ENCODE data around the gene CHAC1. TPM values are rescaled to one million over a fixed set of nuclear protein-coding genes. Genes with fewer than 3 reads are reported as not detected.
A peak's percentile ranks its signal among the peaks of the same experiment; 100 is the strongest.

CHAC1 gene
- 1 to 10 TPM in 4 of 5 donors, under 1 TPM in 1; 0.73 to 1.5 (median 1.1) TPM for polyA plus RNA-seq (ENCODE audit: insufficient read depth in 1 of 5, insufficient read length in 5 of 5, low replicate concordance in 1 of 5)
- long read RNA-seq, donor 1, partial matches to known transcripts: 0 of 3 reads
- long read RNA-seq, donor 1, other reads (novel, unspliced or antisense): 0 of 3 reads
- long read RNA-seq, donor 2: 0 reads
- long read RNA-seq, donor 3: 0 reads
- long read RNA-seq, donor 4: 0 reads
- long read RNA-seq, donor 5: 0 reads
- long read RNA-seq, donor 6: 0 reads
- long read RNA-seq, donor 7: 0 reads
- long read RNA-seq, donor 8: 0 reads

DNA sequence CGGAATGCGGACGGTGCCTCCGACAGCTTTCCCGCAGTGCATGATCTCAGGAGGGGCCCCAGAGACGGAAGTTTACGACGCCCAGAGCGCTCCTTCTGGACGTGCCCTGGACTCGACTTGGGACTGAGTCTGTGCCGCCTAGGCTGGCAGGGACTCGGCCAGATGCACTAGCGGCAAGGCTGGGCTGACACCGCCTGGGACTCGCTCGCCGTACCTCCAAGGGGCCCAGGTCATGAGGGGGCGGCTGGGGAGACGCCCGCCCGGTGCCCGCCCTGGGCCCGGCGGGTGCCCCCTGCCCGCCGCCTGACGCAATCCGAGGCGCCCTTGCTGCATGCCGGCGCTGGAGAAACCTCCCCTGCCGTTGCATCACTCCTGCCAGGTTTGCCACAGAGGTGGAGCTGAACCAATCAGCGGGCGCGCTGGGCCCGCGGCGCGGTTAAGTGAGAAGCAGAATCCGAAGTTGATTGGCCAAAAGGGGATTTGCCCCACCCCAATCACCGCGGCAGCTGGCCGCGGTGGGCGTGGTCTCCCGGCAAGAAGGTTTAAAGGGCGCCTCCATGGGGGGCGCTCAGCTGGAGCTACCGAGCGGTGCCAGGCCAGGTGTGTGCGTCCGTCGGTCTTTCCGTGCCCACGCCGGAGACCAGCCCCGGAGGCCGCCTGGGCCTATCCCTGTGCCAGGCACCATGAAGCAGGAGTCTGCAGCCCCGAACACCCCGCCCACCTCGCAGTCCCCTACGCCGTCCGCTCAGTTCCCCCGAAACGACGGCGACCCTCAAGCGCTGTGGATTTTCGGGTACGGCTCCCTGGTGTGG is at the start of gene CHAC1:
Gene CHAC1, plus strand, starts transcription at position 571 of the 812 bp plus-strand sequence. Its CDS starts 113 bp downstream, at position 684.
- DNase-seq: peak; percentile 85 to 87

- DNase-seq: no peak
Observed at GRCh38 chr15:40904552-40905201, 48.6 kb upstream of the CHAC1 start.

GRCh38 chr15:40906091-40906990 is 46.9 kb upstream of the CHAC1 start:
- peak; percentile 83 for DNase-seq

DNA sequence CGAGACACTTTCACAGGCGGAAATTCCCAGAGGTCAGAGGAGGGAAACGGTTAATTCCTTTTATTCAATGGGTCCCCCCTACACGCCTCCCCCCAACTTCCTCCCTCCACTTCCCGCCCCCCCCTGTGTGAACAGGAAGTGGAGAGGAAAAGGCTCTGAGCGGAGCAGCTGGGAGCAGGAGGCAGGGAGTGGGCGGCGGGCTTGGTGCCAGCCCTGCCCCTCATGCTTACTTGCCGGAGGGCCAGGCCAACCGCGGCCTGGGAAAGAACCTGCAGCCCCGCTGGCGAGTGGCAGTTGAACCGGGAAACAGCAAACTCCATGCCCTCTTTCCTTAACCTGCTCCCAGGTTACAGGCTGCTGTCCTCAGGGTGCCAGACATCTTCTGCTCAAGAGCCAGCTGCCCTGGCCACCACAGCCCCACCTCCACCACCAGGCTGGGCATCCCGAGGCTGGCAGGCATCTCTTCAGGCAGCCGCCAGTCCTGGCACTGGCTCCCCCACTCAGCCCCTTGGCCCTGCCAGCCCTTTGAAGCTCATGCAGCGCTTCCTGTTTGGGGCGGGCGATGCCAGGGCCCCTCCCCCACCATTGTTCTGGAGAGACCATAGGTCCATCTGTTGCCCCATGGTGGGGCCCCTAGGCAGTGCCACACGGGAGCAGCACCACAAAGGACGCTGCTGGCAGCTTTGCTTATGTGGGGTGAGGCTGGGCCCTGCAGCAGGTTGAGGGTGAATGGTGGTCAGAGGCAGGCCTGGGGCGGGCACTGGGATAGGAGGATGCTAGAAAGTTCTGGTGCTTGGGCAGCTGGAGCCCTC is 46.1 kb upstream of the CHAC1 start:
- DNase-seq: no peak

DNA sequence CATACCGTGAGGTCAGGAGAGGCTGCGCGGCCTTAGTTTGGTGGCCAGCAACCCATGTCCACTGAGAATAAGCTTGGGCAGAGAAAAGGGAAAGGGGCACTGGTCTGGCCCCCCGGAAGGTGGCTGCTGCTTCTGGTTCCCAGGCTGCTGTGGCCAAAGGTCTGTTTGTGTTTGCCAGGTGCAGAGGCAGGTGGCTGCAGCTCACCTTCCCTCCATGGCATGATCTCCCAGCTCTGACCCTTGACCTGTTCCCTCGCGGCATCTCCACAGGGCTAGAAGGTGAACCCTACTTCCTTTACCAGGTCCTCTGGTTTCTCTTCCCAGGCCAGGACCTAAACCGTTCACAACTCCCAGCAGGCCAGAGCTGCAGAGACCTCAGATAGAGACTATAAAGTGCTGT is 45.2 kb upstream of the CHAC1 start:
- no peak for DNase-seq

DNA sequence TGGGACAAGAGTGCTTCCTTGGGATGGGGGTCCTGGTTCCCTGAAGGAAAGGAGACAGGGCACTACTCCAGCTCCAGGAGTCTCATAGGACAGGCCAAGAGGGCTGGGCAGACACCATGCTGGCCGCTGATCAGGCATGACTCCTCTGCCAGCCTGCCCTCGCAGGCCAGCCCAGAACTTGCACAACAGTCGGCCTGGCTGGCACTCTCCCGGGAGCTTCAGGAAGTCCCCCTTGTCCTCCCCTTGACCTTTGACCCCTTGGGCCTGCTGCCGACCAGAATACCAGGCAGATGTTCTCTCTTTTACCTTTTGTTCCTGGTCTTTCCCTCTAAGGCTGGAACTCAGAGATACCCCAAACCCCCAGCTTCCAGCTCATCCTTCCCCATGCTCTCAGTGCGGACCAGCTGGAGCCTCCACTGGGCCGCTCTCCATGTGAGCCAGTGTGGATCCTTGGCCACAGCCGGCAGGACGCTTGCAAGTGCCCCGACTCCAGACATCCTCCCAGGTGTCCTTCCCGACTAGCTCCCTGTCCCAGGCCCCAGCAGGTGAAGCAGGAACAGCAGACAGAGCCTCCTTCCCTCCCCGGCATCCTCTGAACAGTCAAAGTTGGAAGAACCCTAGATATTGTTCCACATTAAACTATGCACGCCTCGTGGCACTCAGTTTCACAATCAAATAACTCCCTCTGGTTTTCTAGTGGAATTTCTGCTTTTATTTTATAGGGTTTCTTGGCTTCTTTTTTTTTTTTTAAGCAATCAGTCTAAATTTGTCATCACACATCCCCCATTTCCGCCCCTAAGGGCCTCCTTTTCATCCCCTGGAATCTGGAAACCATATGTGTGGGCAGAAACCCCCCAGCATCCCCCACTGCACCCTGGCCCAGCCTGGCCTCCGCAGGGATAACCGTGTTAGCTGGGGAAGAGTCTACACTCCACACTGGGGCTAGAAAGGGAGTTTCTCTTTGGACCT is 43.3 kb upstream of the CHAC1 start:
- no peak for DNase-seq

- no peak for DNase-seq
Observed at GRCh38 chr15:40911141-40911540, 42.1 kb upstream of the CHAC1 start.

DNA sequence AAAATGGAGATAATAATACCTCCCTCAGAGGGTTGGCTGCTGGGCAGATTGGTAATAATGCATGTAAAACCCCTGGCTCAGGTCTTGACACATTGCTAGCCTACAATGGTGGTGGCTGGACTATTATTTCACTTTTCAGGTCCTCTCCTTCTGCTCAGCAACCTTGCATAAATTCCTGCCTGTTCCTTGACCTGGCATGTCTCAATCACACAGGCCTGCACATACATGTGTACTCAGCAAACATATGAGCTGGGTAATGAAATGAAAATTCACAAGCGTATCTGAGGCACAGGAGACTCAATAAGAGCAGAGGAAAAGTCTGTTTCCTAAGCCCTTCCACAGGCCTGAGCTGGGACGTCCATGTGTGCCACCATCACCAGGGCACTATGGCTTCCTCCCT is 41.6 kb upstream of the CHAC1 start:
- no peak for DNase-seq

DNA sequence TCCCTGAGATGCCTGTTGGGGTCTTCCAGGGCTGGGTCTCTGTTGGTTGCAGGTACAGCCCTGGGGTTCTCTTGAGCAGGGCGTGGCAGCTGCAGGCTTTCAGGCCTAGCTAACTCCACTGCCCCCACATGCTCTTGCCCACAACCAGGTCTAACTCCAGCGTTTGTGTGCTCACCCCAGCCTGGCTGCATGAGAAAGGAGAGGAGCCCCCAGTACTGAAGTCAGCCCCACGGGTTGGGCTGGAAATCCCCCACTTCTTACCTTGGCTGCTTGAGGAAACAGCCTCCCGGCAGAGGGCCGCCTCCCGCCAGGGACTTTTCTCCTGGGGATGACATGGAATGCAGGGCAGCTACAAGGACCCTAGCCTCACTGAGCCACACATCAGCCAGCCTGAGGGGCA is 40.8 kb upstream of the CHAC1 start:
- no peak for DNase-seq

- DNase-seq: no peak
Observed at GRCh38 chr15:40914013-40914412, 39.3 kb upstream of the CHAC1 start.

GRCh38 chr15:40914486-40914885 is 38.8 kb upstream of the CHAC1 start:
- no peak for DNase-seq

- DNase-seq: no peak
Observed at GRCh38 chr15:40915116-40915661, 38.1 kb upstream of the CHAC1 start.

GRCh38 chr15:40915679-40916078 is 37.6 kb upstream of the CHAC1 start:
- no peak for DNase-seq

GRCh38 chr15:40917585-40917984 is 35.7 kb upstream of the CHAC1 start:
- no peak for DNase-seq

DNA sequence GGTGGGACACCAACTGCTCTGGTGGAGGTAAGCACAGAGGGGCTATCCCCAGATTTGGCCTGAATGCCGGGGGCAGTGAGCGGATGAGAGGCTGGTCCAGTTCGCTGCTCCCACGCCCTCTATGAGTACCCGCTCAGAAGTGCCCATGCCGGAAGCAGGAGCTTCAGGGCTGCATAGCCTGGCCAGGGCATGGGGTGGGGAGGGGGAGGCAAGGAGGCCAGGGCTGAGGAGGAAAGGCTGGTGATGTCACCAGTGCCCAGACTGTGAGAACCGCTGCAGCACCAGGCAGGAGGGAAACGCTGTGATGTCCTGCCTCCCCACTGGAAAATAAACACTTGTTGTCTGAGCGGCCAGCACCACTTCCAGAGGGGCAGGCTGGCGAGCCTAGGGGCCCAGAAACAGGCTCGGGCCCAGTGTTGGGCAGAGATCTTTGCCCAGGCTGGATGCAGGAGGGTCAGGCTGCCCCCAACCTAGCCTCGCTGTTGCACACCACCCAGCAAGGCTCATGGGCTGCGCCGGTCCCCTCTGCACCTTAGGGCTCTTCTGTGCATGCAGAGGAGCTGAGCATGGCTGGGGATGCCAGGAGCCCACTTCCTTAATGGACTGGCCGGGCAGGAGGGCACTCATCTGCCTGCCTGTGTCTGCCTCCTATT is 35.0 kb upstream of the CHAC1 start:
- no peak for DNase-seq

- DNase-seq: no peak
Observed at GRCh38 chr15:40918799-40919392, 34.4 kb upstream of the CHAC1 start.

- DNase-seq: no peak
Observed at GRCh38 chr15:40921949-40922607, 31.2 kb upstream of the CHAC1 start.

GRCh38 chr15:40922608-40923005 is 30.7 kb upstream of the CHAC1 start:
- no peak for DNase-seq

Measured in right lung (tissue), 10 donors.